ENCODE measurements around the gene VSNL1.

Gene VSNL1

DNA sequence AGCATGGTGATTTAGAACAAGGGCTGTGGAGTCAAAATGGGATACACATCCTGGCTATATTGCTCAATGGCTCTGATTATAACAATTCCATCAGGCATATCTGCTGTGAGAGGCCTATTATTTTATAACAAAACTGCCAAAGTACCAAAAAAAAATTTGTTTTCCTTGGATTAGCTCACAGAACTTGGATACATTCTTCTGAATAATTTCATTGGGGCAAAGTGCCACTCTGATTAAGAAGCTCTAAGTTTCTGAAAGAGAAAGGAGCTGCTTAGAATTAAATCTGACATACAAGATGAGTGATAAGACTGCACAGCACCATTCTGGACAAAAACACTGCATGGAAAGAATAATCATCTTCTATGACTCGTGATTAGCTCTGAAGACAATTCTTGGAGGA is 127.4 kb downstream of the VSNL1 start:
- Histone ChIP-seq H3K9me3 (ENCODE audit: control insufficient read depth, insufficient read depth, low read depth, low read length) (no peaks in the 10 kb centered on the region), H3K4me3 (ENCODE audit: low read depth, low read length) (no peak overlapping the region), H3K36me3 (ENCODE audit: control insufficient read depth in 2 of 2, insufficient read depth in 1 of 2, low read length in 2 of 2) (peaks cover 41 to 53% of the 10 kb centered on the region in 2 experiments), H3K27ac (ENCODE audit: extremely low read depth, low read depth, low read length) (no peak overlapping the region), H3K4me1 (ENCODE audit: control insufficient read depth, insufficient read depth, low read length) (no peaks in the 10 kb centered on the region)
- TF ChIP-seq ZNF19 (tag by site-specific recombination; IDR thresholded peaks at IDR 0.05; ENCODE audit: low read depth), result no peak
- TF ChIP-seq IKZF3 (tag by site-specific recombination; IDR thresholded peaks at IDR 0.05), result no peak
- TF ChIP-seq, protein P1, sequence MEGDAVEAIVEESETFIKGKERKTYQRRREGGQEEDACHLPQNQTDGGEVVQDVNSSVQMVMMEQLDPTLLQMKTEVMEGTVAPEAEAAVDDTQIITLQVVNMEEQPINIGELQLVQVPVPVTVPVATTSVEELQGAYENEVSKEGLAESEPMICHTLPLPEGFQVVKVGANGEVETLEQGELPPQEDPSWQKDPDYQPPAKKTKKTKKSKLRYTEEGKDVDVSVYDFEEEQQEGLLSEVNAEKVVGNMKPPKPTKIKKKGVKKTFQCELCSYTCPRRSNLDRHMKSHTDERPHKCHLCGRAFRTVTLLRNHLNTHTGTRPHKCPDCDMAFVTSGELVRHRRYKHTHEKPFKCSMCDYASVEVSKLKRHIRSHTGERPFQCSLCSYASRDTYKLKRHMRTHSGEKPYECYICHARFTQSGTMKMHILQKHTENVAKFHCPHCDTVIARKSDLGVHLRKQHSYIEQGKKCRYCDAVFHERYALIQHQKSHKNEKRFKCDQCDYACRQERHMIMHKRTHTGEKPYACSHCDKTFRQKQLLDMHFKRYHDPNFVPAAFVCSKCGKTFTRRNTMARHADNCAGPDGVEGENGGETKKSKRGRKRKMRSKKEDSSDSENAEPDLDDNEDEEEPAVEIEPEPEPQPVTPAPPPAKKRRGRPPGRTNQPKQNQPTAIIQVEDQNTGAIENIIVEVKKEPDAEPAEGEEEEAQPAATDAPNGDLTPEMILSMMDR (tag by site-specific recombination; IDR thresholded peaks at IDR 0.05), result no peak
- TF ChIP-seq, protein P2, sequence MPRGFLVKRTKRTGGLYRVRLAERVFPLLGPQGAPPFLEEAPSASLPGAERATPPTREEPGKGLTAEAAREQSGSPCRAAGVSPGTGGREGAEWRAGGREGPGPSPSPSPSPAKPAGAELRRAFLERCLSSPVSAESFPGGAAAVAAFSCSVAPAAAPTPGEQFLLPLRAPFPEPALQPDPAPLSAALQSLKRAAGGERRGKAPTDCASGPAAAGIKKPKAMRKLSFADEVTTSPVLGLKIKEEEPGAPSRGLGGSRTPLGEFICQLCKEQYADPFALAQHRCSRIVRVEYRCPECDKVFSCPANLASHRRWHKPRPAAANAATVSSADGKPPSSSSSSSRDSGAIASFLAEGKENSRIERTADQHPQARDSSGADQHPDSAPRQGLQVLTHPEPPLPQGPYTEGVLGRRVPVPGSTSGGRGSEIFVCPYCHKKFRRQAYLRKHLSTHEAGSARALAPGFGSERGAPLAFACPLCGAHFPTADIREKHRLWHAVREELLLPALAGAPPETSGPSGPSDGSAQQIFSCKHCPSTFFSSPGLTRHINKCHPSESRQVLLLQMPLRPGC (tag by site-specific recombination; IDR thresholded peaks at IDR 0.05), result no peak
- no peak for TF ChIP-seq ZNF596 (tag by site-specific recombination; IDR thresholded peaks at IDR 0.05)
- TF ChIP-seq, protein P3, sequence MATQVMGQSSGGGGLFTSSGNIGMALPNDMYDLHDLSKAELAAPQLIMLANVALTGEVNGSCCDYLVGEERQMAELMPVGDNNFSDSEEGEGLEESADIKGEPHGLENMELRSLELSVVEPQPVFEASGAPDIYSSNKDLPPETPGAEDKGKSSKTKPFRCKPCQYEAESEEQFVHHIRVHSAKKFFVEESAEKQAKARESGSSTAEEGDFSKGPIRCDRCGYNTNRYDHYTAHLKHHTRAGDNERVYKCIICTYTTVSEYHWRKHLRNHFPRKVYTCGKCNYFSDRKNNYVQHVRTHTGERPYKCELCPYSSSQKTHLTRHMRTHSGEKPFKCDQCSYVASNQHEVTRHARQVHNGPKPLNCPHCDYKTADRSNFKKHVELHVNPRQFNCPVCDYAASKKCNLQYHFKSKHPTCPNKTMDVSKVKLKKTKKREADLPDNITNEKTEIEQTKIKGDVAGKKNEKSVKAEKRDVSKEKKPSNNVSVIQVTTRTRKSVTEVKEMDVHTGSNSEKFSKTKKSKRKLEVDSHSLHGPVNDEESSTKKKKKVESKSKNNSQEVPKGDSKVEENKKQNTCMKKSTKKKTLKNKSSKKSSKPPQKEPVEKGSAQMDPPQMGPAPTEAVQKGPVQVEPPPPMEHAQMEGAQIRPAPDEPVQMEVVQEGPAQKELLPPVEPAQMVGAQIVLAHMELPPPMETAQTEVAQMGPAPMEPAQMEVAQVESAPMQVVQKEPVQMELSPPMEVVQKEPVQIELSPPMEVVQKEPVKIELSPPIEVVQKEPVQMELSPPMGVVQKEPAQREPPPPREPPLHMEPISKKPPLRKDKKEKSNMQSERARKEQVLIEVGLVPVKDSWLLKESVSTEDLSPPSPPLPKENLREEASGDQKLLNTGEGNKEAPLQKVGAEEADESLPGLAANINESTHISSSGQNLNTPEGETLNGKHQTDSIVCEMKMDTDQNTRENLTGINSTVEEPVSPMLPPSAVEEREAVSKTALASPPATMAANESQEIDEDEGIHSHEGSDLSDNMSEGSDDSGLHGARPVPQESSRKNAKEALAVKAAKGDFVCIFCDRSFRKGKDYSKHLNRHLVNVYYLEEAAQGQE (tag by site-specific recombination; IDR thresholded peaks at IDR 0.05), result no peak
- no peak for TF ChIP-seq KLF10 (tag by site-specific recombination; IDR thresholded peaks at IDR 0.05)
- no peak for TF ChIP-seq GLIS2 (tag by site-specific recombination; IDR thresholded peaks at IDR 0.05)
- TF ChIP-seq ZNF2 (tag by site-specific recombination; IDR thresholded peaks at IDR 0.05), result no peak
- TF ChIP-seq GLI2 (tag by site-specific recombination; IDR thresholded peaks at IDR 0.05; ENCODE audit: borderline replicate concordance, low read depth), result no peak
- TF ChIP-seq, protein P4, sequence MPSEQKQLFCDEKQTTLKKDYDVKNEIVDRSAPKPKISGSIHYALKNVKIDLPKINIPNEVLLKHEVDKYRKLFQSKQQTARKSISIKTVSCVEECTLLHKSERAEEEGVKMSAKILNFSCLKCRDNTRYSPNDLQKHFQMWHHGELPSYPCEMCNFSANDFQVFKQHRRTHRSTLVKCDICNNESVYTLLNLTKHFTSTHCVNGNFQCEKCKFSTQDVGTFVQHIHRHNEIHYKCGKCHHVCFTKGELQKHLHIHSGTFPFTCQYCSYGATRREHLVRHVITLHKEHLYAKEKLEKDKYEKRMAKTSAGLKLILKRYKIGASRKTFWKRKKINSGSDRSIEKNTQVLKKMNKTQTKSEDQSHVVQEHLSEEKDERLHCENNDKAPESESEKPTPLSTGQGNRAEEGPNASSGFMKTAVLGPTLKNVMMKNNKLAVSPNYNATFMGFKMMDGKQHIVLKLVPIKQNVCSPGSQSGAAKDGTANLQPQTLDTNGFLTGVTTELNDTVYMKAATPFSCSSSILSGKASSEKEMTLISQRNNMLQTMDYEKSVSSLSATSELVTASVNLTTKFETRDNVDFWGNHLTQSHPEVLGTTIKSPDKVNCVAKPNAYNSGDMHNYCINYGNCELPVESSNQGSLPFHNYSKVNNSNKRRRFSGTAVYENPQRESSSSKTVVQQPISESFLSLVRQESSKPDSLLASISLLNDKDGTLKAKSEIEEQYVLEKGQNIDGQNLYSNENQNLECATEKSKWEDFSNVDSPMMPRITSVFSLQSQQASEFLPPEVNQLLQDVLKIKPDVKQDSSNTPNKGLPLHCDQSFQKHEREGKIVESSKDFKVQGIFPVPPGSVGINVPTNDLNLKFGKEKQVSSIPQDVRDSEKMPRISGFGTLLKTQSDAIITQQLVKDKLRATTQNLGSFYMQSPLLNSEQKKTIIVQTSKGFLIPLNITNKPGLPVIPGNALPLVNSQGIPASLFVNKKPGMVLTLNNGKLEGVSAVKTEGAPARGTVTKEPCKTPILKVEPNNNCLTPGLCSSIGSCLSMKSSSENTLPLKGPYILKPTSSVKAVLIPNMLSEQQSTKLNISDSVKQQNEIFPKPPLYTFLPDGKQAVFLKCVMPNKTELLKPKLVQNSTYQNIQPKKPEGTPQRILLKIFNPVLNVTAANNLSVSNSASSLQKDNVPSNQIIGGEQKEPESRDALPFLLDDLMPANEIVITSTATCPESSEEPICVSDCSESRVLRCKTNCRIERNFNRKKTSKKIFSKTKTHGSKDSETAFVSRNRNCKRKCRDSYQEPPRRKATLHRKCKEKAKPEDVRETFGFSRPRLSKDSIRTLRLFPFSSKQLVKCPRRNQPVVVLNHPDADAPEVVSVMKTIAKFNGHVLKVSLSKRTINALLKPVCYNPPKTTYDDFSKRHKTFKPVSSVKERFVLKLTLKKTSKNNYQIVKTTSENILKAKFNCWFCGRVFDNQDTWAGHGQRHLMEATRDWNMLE (tag by site-specific recombination; conservative IDR thresholded peaks at IDR 0.05; ENCODE audit: low read depth), result no peak
- TF ChIP-seq ZNF366 (tag by site-specific recombination; conservative IDR thresholded peaks at IDR 0.05), result no peak
- TF ChIP-seq SALL2 (tag by site-specific recombination; IDR thresholded peaks at IDR 0.05; ENCODE audit: borderline replicate concordance), result no peak
- TF ChIP-seq ZNF626 (tag by site-specific recombination; IDR thresholded peaks at IDR 0.05), result no peak
- no peak for TF ChIP-seq ZNF843 (tag by site-specific recombination; IDR thresholded peaks at IDR 0.05)
- no peak for TF ChIP-seq MEIS1 (CRISPR knock-in tag; IDR thresholded peaks at IDR 0.05; ENCODE audit: borderline replicate concordance)
- TF ChIP-seq, protein P5, sequence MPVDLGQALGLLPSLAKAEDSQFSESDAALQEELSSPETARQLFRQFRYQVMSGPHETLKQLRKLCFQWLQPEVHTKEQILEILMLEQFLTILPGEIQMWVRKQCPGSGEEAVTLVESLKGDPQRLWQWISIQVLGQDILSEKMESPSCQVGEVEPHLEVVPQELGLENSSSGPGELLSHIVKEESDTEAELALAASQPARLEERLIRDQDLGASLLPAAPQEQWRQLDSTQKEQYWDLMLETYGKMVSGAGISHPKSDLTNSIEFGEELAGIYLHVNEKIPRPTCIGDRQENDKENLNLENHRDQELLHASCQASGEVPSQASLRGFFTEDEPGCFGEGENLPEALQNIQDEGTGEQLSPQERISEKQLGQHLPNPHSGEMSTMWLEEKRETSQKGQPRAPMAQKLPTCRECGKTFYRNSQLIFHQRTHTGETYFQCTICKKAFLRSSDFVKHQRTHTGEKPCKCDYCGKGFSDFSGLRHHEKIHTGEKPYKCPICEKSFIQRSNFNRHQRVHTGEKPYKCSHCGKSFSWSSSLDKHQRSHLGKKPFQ (tag by site-specific recombination; IDR thresholded peaks at IDR 0.05), result no peak
- POLR2A ChIA-PET, result no interaction called here
- CTCF ChIA-PET, result interaction anchor here (0.6 to 5.2 kb wide), 3 partner anchors 18 to 184 kb away, joined by 3 to 43 read pairs (median 4); no protein-coding TSS in a partner anchor

All from HEK293 (cell line).